Measurements from ENCODE around the gene GRM1. TPM values are rescaled to one million over a fixed set of nuclear protein-coding genes. Genes with fewer than 3 reads are reported as not detected.

Gene GRM1
- total RNA-seq, 1 donor from 2014 or later = 0.05 TPM

DNA sequence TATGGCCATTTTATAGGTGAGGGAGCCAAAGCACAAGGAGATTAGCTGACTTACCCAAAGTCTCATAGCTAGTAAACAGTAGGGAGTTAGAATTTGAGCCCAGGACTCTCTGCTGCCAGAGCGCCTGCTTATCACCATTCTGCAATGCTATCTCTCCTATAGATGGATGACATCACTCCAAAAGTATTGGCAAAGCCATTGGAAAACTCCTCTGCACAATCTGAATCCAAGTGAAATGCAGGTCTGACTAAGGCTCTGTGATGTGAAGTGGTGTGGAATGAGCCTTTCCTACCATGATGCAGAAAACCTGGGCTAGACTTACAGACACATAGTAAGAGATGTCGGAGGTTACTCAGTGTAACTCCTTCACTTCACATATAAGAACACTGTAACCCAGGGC lies 106.3 kb downstream of the GRM1 start:
- Histone ChIP-seq H3K36me3 (ENCODE audit: insufficient read depth, low read length) (no peaks in the 10 kb centered on the region), H3K27me3 (ENCODE audit: insufficient read depth, low read length) (no peaks in the 10 kb centered on the region), H3K27ac (ENCODE audit: low read depth, low read length) (no peak overlapping the region), H3K9ac (ENCODE audit: low read length) (no peak overlapping the region), H3K4me2 (ENCODE audit: low read length) (no peak overlapping the region), H2AFZ (ENCODE audit: low read depth, low read length) (no peak overlapping the region), H3K79me2 (ENCODE audit: insufficient read depth, low read length) (no peaks in the 10 kb centered on the region), H3K4me3 (ENCODE audit: insufficient read depth, low read depth, low read length) (no peak overlapping the region), H4K20me1 (ENCODE audit: insufficient read depth, low read length) (no peaks in the 10 kb centered on the region), H3K9me3 (ENCODE audit: insufficient read depth, low read depth, low read length) (no peaks in the 10 kb centered on the region), H3K4me1 (ENCODE audit: insufficient read depth, low read length) (no peaks in the 10 kb centered on the region)
- no peak overlapping the region for H3K27ac Mint-ChIP-seq (ENCODE audit: unreplicated experiment)
- H3K4me1 Mint-ChIP-seq (ENCODE audit: low read depth, unreplicated experiment) = peaks cover 3% of the 10 kb centered on the region
- FAIRE-seq = no peak
- H3K27me3 Mint-ChIP-seq (ENCODE audit: low read depth, unreplicated experiment) = no peaks in the 10 kb centered on the region
- peak; percentile 3 for DNase-seq (ENCODE audit: low read depth)
- no peaks in the 10 kb centered on the region for H3K9me3 Mint-ChIP-seq (ENCODE audit: unreplicated experiment)
- no peak overlapping the region for H3K4me3 Mint-ChIP-seq (ENCODE audit: unreplicated experiment)
- no peak for TF ChIP-seq EZH2 (IDR thresholded peaks at IDR 0.05; ENCODE audit: insufficient read depth, low read length)
- TF ChIP-seq, protein P1, sequence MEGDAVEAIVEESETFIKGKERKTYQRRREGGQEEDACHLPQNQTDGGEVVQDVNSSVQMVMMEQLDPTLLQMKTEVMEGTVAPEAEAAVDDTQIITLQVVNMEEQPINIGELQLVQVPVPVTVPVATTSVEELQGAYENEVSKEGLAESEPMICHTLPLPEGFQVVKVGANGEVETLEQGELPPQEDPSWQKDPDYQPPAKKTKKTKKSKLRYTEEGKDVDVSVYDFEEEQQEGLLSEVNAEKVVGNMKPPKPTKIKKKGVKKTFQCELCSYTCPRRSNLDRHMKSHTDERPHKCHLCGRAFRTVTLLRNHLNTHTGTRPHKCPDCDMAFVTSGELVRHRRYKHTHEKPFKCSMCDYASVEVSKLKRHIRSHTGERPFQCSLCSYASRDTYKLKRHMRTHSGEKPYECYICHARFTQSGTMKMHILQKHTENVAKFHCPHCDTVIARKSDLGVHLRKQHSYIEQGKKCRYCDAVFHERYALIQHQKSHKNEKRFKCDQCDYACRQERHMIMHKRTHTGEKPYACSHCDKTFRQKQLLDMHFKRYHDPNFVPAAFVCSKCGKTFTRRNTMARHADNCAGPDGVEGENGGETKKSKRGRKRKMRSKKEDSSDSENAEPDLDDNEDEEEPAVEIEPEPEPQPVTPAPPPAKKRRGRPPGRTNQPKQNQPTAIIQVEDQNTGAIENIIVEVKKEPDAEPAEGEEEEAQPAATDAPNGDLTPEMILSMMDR (IDR thresholded peaks at IDR 0.05; ENCODE audit: insufficient read depth, low read depth, low read length) = no peak
- no peaks in the 10 kb centered on the region for H3K36me3 Mint-ChIP-seq (ENCODE audit: low read depth, unreplicated experiment)

DNA sequence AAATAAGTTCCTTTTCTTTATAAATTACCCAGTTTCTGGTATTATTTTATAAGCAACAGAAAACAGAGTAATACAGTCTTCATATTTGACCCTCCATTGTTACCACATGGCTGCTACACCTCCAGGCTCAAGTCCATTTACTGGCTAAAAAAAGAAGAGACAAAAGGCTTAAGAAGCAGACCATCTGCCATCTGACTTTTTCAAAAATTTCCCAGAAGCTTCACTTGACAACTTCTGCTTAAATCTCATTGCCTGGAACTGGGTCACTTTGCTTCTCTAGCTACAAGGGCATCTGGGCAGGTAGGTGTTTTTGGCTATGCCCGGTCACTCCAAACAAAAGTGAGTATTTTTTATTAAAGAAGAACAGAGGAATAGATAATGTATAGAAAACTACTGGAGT lies 118.0 kb downstream of the GRM1 start:
- Histone ChIP-seq H3K79me2 (ENCODE audit: insufficient read depth, low read length) (no peaks in the 10 kb centered on the region), H3K27me3 (ENCODE audit: insufficient read depth, low read length) (no peaks in the 10 kb centered on the region), H3K9me3 (ENCODE audit: insufficient read depth, low read depth, low read length) (no peaks in the 10 kb centered on the region), H3K36me3 (ENCODE audit: insufficient read depth, low read length) (no peaks in the 10 kb centered on the region), H3K27ac (ENCODE audit: low read depth, low read length) (no peak overlapping the region), H4K20me1 (ENCODE audit: insufficient read depth, low read length) (no peaks in the 10 kb centered on the region), H3K4me1 (ENCODE audit: insufficient read depth, low read length) (no peaks in the 10 kb centered on the region), H3K9ac (ENCODE audit: low read length) (no peak overlapping the region), H3K4me3 (ENCODE audit: insufficient read depth, low read depth, low read length) (no peak overlapping the region), H2AFZ (ENCODE audit: low read depth, low read length) (no peak overlapping the region), H3K4me2 (ENCODE audit: low read length) (no peak overlapping the region)
- DNase-seq (ENCODE audit: low read depth) = no peak
- Mint-ChIP-seq H3K4me1 (ENCODE audit: low read depth, unreplicated experiment) (peaks cover 1% of the 10 kb centered on the region), H3K36me3 (ENCODE audit: low read depth, unreplicated experiment) (no peaks in the 10 kb centered on the region), H3K4me3 (ENCODE audit: unreplicated experiment) (no peak overlapping the region), H3K9me3 (ENCODE audit: unreplicated experiment) (peaks cover 3% of the 10 kb centered on the region), H3K27ac (ENCODE audit: unreplicated experiment) (no peak overlapping the region), H3K27me3 (ENCODE audit: low read depth, unreplicated experiment) (no peaks in the 10 kb centered on the region)
- no peak for FAIRE-seq
- TF ChIP-seq EZH2 (IDR thresholded peaks at IDR 0.05; ENCODE audit: insufficient read depth, low read length) = no peak
- TF ChIP-seq, protein P1 (IDR thresholded peaks at IDR 0.05; ENCODE audit: insufficient read depth, low read depth, low read length) = no peak

DNA sequence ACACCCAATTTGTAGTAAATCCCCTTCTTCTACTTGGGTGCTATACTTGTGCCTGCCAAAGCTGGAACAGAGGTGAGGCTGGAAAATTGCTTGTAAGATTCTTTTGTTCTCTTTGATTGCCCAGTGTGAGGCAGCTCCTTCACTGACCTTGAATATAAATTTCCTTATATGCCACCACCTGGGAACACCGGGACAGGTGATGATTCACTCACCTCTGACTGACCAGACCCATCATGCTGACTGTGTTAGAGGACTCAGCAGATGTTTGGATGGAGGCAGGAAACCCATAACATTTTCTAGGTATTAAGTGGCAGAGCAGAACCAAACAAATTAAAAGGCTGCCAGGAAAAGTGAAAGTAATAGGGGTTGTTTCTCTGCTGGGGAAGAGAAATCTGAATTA lies 120.9 kb downstream of the GRM1 start:
- Histone ChIP-seq H3K4me3 (ENCODE audit: insufficient read depth, low read depth, low read length) (no peak overlapping the region), H3K9me3 (ENCODE audit: insufficient read depth, low read depth, low read length) (no peaks in the 10 kb centered on the region), H3K4me2 (ENCODE audit: low read length) (no peak overlapping the region), H3K9ac (ENCODE audit: low read length) (no peak overlapping the region), H3K4me1 (ENCODE audit: insufficient read depth, low read length) (no peaks in the 10 kb centered on the region), H3K27me3 (ENCODE audit: insufficient read depth, low read length) (no peaks in the 10 kb centered on the region), H4K20me1 (ENCODE audit: insufficient read depth, low read length) (no peaks in the 10 kb centered on the region), H3K36me3 (ENCODE audit: insufficient read depth, low read length) (no peaks in the 10 kb centered on the region), H2AFZ (ENCODE audit: low read depth, low read length) (no peak overlapping the region), H3K27ac (ENCODE audit: low read depth, low read length) (no peak overlapping the region), H3K79me2 (ENCODE audit: insufficient read depth, low read length) (no peaks in the 10 kb centered on the region)
- Mint-ChIP-seq H3K36me3 (ENCODE audit: low read depth, unreplicated experiment) (no peaks in the 10 kb centered on the region), H3K27ac (ENCODE audit: unreplicated experiment) (no peak overlapping the region), H3K9me3 (ENCODE audit: unreplicated experiment) (peaks cover 3% of the 10 kb centered on the region), H3K4me3 (ENCODE audit: unreplicated experiment) (no peak overlapping the region), H3K27me3 (ENCODE audit: low read depth, unreplicated experiment) (no peaks in the 10 kb centered on the region), H3K4me1 (ENCODE audit: low read depth, unreplicated experiment) (peaks cover 5% of the 10 kb centered on the region)
- no peak for DNase-seq (ENCODE audit: low read depth)
- TF ChIP-seq EZH2 (IDR thresholded peaks at IDR 0.05; ENCODE audit: insufficient read depth, low read length) = no peak
- TF ChIP-seq, protein P1 (IDR thresholded peaks at IDR 0.05; ENCODE audit: insufficient read depth, low read depth, low read length) = no peak
- no peak for FAIRE-seq

All from astrocyte (in vitro differentiated cells and primary cell).